Peyer's patch (tissue), 4 donors: ENCODE data around the gene ITSN2. TPM values are rescaled to one million over a fixed set of nuclear protein-coding genes. Genes with fewer than 3 reads are reported as not detected.

Experiments
- DNase-seq, 3 donors: peaks; one replicate each; pipeline ENCODE4 v3.0.0-alpha.2; 2017 to 2019
- H3K27ac ChIP-seq, 4 donors: fragments of 200-600 bp; sonication (generic); one replicate each; pipeline ENCODE4 v1.5.1; 2016 to 2019
- H3K27me3 ChIP-seq, 2 donors: fragments of 200-600 bp; sonication (generic); one replicate each; pipeline ENCODE4 v1.5.1; 2019
- H3K36me3 ChIP-seq, 3 donors: fragments of 200-600 bp; sonication (generic); one replicate each; pipeline ENCODE4 v1.5.1; 2016 to 2019
- H3K4me1 ChIP-seq, 4 donors: fragments of 200-600 bp; sonication (generic); one replicate each; pipeline ENCODE4 v1.5.1; 2016 to 2019
- H3K4me3 ChIP-seq, 4 donors: fragments of 200-600 bp; sonication (generic); 1 replicate in 3 of 4; 2 replicates in 1 of 4; pipeline ENCODE4 v1.5.1; 2016 to 2019; ENCODE audit warnings: mild to moderate bottlenecking in 1 of 4
- H3K9me3 ChIP-seq, 4 donors: fragments of 200-600 bp; sonication (generic); one replicate each; pipeline ENCODE4 v1.5.1; 2016 to 2019; ENCODE audit warnings: mild to moderate bottlenecking in 1 of 4
- POLR2A ChIP-seq, 2 donors: fragments of 450-650 bp; IDR thresholded peaks; one replicate each; pipeline ENCODE4 v1.5.1; 2017; ENCODE audit warnings: antibody characterized with exemption in 2 of 2, mild to moderate bottlenecking in 2 of 2, moderate library complexity in 2 of 2
- total RNA-seq, 4 donors: library from RNA; depleted of rRNA; stranded (reverse); fragments of >200 nt; gene quantifications; one replicate each; pipeline ENCODE4 v1.1.0, GENCODE V29; 2016
- TF ChIP-seq, protein P1 (sequence below), 6 experiments: fragments of 450-650 bp in 4 of 6; fragments of 200-600 bp in 2 of 6; sonication (generic) in 1 of 6; IDR thresholded peaks; one replicate each; pipeline ENCODE4 v1.5.1; 2017 to 2019; ENCODE audit warnings: antibody characterized with exemption in 6 of 6, mild to moderate bottlenecking in 3 of 6, moderate library complexity in 1 of 6

The ITSN2 gene
- total RNA-seq, 4 donors from 2014 or later = 35.6 to 112 (median 46.4) TPM

DNA sequence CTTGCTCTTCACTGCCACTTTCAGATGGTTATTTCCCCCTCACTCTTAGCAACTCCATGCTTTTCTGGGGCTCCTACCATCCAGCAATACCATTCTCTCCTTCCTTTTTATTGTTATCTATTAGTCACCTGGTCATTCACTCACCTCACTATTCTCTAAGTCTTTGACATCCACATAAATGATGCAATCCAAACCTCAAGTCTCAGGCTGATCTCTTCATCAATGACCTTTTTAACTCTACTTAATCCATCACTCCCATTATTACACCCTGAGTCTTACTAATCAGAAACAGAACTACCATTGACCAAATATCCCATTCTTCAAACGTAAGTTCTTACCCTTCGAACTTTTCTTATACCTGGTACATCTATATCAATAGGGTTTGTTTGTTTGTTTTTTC is 79.7 kb downstream of the ITSN2 start:
- DNase-seq = no peak
- Histone ChIP-seq H3K36me3 (peaks cover 0 to 28% (median 0%) of the 10 kb centered on the region in 3 donors), H3K27me3 (no peaks in the 10 kb centered on the region), H3K4me3 (no peak overlapping the region), H3K4me1 (no peaks in the 10 kb centered on the region), H3K27ac (no peak overlapping the region), H3K9me3 (no peaks in the 10 kb centered on the region)
- TF ChIP-seq, protein P1, sequence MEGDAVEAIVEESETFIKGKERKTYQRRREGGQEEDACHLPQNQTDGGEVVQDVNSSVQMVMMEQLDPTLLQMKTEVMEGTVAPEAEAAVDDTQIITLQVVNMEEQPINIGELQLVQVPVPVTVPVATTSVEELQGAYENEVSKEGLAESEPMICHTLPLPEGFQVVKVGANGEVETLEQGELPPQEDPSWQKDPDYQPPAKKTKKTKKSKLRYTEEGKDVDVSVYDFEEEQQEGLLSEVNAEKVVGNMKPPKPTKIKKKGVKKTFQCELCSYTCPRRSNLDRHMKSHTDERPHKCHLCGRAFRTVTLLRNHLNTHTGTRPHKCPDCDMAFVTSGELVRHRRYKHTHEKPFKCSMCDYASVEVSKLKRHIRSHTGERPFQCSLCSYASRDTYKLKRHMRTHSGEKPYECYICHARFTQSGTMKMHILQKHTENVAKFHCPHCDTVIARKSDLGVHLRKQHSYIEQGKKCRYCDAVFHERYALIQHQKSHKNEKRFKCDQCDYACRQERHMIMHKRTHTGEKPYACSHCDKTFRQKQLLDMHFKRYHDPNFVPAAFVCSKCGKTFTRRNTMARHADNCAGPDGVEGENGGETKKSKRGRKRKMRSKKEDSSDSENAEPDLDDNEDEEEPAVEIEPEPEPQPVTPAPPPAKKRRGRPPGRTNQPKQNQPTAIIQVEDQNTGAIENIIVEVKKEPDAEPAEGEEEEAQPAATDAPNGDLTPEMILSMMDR (IDR thresholded peaks at IDR 0.05) = no peak
- TF ChIP-seq POLR2A (IDR thresholded peaks at IDR 0.05) = no peak

DNA sequence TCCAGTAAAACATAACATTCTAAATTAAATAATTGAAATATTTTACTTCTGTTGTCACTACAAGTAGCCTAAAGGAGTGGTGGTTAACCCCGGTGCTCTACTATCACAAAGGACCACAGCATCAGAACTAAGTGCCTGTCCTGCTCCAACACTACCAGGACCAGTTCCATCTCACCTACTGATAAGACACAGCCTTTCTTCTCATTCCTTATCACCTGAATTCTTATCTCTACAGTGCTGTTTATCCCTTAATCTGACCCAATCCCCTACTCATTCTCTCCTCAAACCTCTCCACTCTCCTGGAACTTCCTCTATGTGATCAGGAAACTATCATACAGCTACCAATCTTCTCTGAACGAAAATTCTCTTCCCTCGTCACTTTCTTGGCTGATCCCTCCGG is 80.2 kb downstream of the ITSN2 start:
- Histone ChIP-seq H3K4me3 (no peak overlapping the region), H3K27ac (no peak overlapping the region), H3K4me1 (no peaks in the 10 kb centered on the region), H3K36me3 (peaks cover 0 to 28% (median 0%) of the 10 kb centered on the region in 3 donors), H3K9me3 (no peaks in the 10 kb centered on the region), H3K27me3 (no peaks in the 10 kb centered on the region)
- TF ChIP-seq POLR2A (IDR thresholded peaks at IDR 0.05) = no peak
- TF ChIP-seq, protein P1 (IDR thresholded peaks at IDR 0.05) = no peak
- DNase-seq = no peak

DNA sequence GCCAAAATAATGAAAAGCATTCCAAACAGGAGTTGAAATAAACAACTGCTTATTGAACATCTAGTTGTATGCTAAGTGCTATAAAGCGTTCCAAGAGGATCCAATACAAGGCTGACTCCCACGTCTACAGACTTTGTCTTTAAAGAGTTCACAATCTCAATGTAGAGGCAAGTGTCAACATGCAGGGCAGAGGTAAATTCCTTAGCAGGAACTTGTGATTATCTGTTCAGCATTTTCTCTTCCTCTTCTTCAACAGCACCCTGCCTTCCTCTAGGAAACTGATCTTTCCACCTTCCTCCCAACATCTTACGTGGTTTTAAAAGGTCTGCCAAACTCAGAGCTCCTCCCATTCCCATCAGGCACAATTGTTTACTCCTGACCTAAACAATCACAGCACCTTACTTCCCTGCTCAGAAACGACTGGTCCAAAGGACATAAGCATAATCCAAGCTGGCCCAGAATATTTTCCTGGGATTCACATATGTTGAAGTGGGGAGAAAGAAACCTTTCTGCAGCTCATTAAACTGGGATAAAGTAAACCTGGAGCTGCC is 83.9 kb downstream of the ITSN2 start:
- no peaks in the 10 kb centered on the region for H3K27me3 ChIP-seq
- H3K4me1 ChIP-seq = no peaks in the 10 kb centered on the region
- no peak for DNase-seq
- H3K36me3 ChIP-seq = peaks cover 0 to 28% (median 0%) of the 10 kb centered on the region in 3 donors
- H3K4me3 ChIP-seq = no peak overlapping the region
- TF ChIP-seq, protein P1 (IDR thresholded peaks at IDR 0.05) = no peak
- TF ChIP-seq POLR2A (IDR thresholded peaks at IDR 0.05) = no peak
- no peaks in the 10 kb centered on the region for H3K9me3 ChIP-seq
- H3K27ac ChIP-seq = no peak overlapping the region

DNA sequence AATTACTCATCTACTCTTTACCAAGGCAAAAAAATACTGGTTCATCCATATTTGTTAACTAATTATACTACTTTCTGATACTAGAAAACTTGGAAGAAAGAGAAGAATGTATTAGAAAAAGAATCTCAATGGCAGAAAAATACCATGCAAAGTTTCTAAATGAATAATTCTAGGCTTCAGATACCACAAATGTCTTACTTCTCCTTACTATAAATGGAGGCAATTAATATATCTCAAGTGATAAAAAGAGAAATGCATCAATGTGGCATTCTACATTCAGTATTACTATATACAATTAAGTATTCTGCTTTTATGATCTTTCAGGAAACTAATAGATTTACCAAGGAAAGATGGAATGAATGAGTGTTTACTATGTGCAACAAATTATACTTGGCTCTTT is 85.5 kb downstream of the ITSN2 start:
- no peak for TF ChIP-seq POLR2A (IDR thresholded peaks at IDR 0.05)
- TF ChIP-seq, protein P1 (IDR thresholded peaks at IDR 0.05) = no peak
- Histone ChIP-seq H3K27me3 (no peaks in the 10 kb centered on the region), H3K4me3 (no peak overlapping the region), H3K27ac (no peak overlapping the region), H3K4me1 (no peaks in the 10 kb centered on the region), H3K9me3 (no peaks in the 10 kb centered on the region), H3K36me3 (peaks cover 0 to 45% (median 0%) of the 10 kb centered on the region in 3 donors)
- DNase-seq = no peak

DNA sequence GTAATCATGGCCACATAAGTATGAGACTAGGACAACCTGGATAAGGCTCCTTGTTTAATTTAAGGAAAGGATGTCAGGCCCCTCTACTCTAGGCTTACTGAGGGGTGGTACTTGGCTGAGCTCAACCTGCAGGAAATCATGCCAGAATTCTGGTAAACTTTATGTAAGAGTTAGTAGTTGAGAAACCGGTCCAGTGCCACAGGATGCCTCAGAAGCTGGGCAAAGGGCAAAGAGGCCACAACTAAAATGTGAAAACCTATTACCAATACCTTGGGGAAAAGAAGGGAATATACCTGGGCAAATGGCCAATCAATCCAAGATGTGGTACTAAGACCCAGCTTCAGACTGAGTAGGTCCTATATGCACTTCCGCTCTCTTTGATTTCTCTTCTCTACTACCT is 86.7 kb downstream of the ITSN2 start:
- TF ChIP-seq POLR2A (IDR thresholded peaks at IDR 0.05) = no peak
- TF ChIP-seq, protein P1 (IDR thresholded peaks at IDR 0.05) = no peak
- DNase-seq = no peak
- H3K27me3 ChIP-seq = no peaks in the 10 kb centered on the region

DNA sequence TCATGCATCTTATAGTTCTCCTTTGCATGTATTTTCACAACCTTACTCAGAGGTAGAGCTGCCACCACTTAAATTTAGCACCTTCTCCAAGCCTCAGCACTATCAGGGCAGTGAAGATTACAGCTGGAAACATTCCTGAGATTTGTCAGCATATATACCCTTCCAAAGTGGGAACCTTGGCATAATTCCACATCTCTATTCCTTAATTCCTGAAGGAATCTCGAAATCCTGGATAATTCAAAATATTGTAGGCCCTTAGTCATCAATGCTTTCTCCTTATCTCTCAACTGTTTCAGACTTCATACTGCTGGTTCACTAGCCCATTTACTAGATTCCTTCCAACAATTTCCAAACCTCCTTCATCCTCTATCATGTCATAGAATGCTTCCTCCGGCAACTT is 87.4 kb downstream of the ITSN2 start:
- TF ChIP-seq, protein P1 (IDR thresholded peaks at IDR 0.05) = no peak
- no peak for TF ChIP-seq POLR2A (IDR thresholded peaks at IDR 0.05)
- Histone ChIP-seq H3K4me1 (no peaks in the 10 kb centered on the region), H3K9me3 (no peaks in the 10 kb centered on the region), H3K36me3 (peaks cover 0 to 56% (median 0%) of the 10 kb centered on the region in 3 donors), H3K4me3 (no peak overlapping the region), H3K27me3 (no peaks in the 10 kb centered on the region), H3K27ac (no peak overlapping the region)
- DNase-seq = no peak

More for the DNA sequence above, 86.7 kb downstream of the ITSN2 start:
- Histone ChIP-seq H3K4me3 (no peak overlapping the region), H3K4me1 (no peaks in the 10 kb centered on the region), H3K9me3 (no peaks in the 10 kb centered on the region), H3K36me3 (peaks cover 0 to 52% (median 0%) of the 10 kb centered on the region in 3 donors), H3K27ac (no peak overlapping the region)
